ENCODE data around the gene CMC4. TPM values are rescaled to one million over a fixed set of nuclear protein-coding genes. Genes with fewer than 3 reads are reported as not detected.

CMC4 gene
- total and polyA plus RNA-seq, 2 donors (not counting 1 experiment from before 2014, with no cell fraction given): 8.1 to 9.6 TPM

DNA sequence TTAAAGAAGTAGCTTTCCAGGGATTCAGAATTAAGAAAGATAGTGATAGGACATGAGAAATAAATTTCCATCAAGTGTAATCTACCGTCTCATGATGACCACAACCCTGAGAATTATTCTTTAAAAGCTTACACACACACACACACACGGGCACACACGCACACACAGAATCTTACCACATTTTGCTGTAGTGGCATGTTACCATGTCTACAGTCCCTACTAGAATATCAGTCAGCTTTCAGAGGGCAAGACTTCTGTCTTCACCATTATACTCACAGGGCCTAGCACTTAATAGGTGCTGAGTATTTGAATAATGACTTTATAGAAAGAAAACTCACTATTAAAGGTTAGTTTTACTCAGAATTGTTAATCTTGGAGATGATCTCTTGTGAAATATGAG lies 15.4 kb downstream of the CMC4 start:
- H3K9ac ChIP-seq (ENCODE audit: insufficient read depth, low read length): no peak overlapping the region
- H3K9me3 ChIP-seq (ENCODE audit: control insufficient read depth, insufficient read depth, low read depth, low read length): no peaks in the 10 kb centered on the region
- H3K27me3 ChIP-seq (ENCODE audit: control insufficient read depth, insufficient read depth, low read length): no peaks in the 10 kb centered on the region
- peaks cover 2% of the 10 kb centered on the region for H3K4me1 ChIP-seq (ENCODE audit: control insufficient read depth, extremely low read depth, insufficient read depth, low read length)
- no peak overlapping the region for H2AFZ ChIP-seq (ENCODE audit: low read length)
- no peak for DNase-seq (ENCODE audit: low read depth in 2 of 2)
- H3K79me2 ChIP-seq (ENCODE audit: control insufficient read depth, insufficient read depth, low read length): no peaks in the 10 kb centered on the region
- no peak overlapping the region for H3K27ac ChIP-seq (ENCODE audit: insufficient read depth, low read length)
- H3K36me3 ChIP-seq (ENCODE audit: control insufficient read depth, insufficient read depth, low read length): no peaks in the 10 kb centered on the region
- TF ChIP-seq EZH2 (IDR thresholded peaks at IDR 0.05; ENCODE audit: low read length, missing control alignments) (no peak), CTCF (conservative IDR thresholded peaks at IDR 0.05 in 1 of 2, IDR thresholded peaks at IDR 0.05 in 1 of 2; ENCODE audit: low read depth in 1 of 2, low read length in 2 of 2) (no peak)
- no peak overlapping the region for H3K4me3 ChIP-seq (replicated peaks in 1 of 4; ENCODE audit: control extremely low read depth in 1 of 4, insufficient read depth in 1 of 4, low read depth in 3 of 4, low read length in 4 of 4)
- H3K4me2 ChIP-seq (ENCODE audit: extremely low read depth, insufficient read depth, low read length): no peak overlapping the region
- no peaks in the 10 kb centered on the region for H4K20me1 ChIP-seq (ENCODE audit: control insufficient read depth, extremely low read depth, insufficient read depth, low read length)

GRCh38 chrX:155054255-155054654 lies 16.7 kb downstream of the CMC4 start:
- no peaks in the 10 kb centered on the region for H4K20me1 ChIP-seq (ENCODE audit: control insufficient read depth, extremely low read depth, insufficient read depth, low read length)
- no peak overlapping the region for H3K9ac ChIP-seq (ENCODE audit: insufficient read depth, low read length)
- peaks cover 2% of the 10 kb centered on the region for H3K4me1 ChIP-seq (ENCODE audit: control insufficient read depth, extremely low read depth, insufficient read depth, low read length)
- H3K36me3 ChIP-seq (ENCODE audit: control insufficient read depth, insufficient read depth, low read length): no peaks in the 10 kb centered on the region
- no peak overlapping the region for H2AFZ ChIP-seq (ENCODE audit: low read length)
- no peak overlapping the region for H3K4me2 ChIP-seq (ENCODE audit: extremely low read depth, insufficient read depth, low read length)
- H3K4me3 ChIP-seq (replicated peaks in 1 of 4; ENCODE audit: control extremely low read depth in 1 of 4, insufficient read depth in 1 of 4, low read depth in 3 of 4, low read length in 4 of 4): no peak overlapping the region
- H3K79me2 ChIP-seq (ENCODE audit: control insufficient read depth, insufficient read depth, low read length): no peaks in the 10 kb centered on the region
- no peaks in the 10 kb centered on the region for H3K9me3 ChIP-seq (ENCODE audit: control insufficient read depth, insufficient read depth, low read depth, low read length)
- no peaks in the 10 kb centered on the region for H3K27me3 ChIP-seq (ENCODE audit: control insufficient read depth, insufficient read depth, low read length)
- DNase-seq (ENCODE audit: low read depth in 2 of 2): no peak
- no peak overlapping the region for H3K27ac ChIP-seq (ENCODE audit: insufficient read depth, low read length)
- TF ChIP-seq EZH2 (IDR thresholded peaks at IDR 0.05; ENCODE audit: low read length, missing control alignments) (no peak), CTCF (conservative IDR thresholded peaks at IDR 0.05 in 1 of 2, IDR thresholded peaks at IDR 0.05 in 1 of 2; ENCODE audit: low read depth in 1 of 2, low read length in 2 of 2) (no peak)

GRCh38 chrX:155053656-155054055 lies 17.3 kb downstream of the CMC4 start:
- TF ChIP-seq CTCF (conservative IDR thresholded peaks at IDR 0.05 in 1 of 2, IDR thresholded peaks at IDR 0.05 in 1 of 2; ENCODE audit: low read depth in 1 of 2, low read length in 2 of 2) (no peak), EZH2 (IDR thresholded peaks at IDR 0.05; ENCODE audit: low read length, missing control alignments) (no peak)

More at GRCh38 chrX:155053656-155054055, 17.3 kb downstream of the CMC4 start:
- Histone ChIP-seq H3K79me2 (ENCODE audit: control insufficient read depth, insufficient read depth, low read length) (no peaks in the 10 kb centered on the region), H2AFZ (ENCODE audit: low read length) (no peak overlapping the region), H3K4me3 (replicated peaks in 1 of 4; ENCODE audit: control extremely low read depth in 1 of 4, insufficient read depth in 1 of 4, low read depth in 3 of 4, low read length in 4 of 4) (no peak overlapping the region), H3K4me1 (ENCODE audit: control insufficient read depth, extremely low read depth, insufficient read depth, low read length) (peaks cover 2% of the 10 kb centered on the region), H3K4me2 (ENCODE audit: extremely low read depth, insufficient read depth, low read length) (no peak overlapping the region), H3K36me3 (ENCODE audit: control insufficient read depth, insufficient read depth, low read length) (no peaks in the 10 kb centered on the region), H4K20me1 (ENCODE audit: control insufficient read depth, extremely low read depth, insufficient read depth, low read length) (no peaks in the 10 kb centered on the region), H3K9ac (ENCODE audit: insufficient read depth, low read length) (no peak overlapping the region), H3K27ac (ENCODE audit: insufficient read depth, low read length) (no peak overlapping the region), H3K27me3 (ENCODE audit: control insufficient read depth, insufficient read depth, low read length) (no peaks in the 10 kb centered on the region), H3K9me3 (ENCODE audit: control insufficient read depth, insufficient read depth, low read depth, low read length) (no peaks in the 10 kb centered on the region)
- DNase-seq (ENCODE audit: low read depth in 2 of 2): no peak
